Measurements from ENCODE around the gene CRYAA.
"Not testable (repeated sequence)": the region's sequence is repeated elsewhere in the genome, so short reads cannot be mapped to it uniquely, and the experiment has no call there.

The CRYAA gene

DNA sequence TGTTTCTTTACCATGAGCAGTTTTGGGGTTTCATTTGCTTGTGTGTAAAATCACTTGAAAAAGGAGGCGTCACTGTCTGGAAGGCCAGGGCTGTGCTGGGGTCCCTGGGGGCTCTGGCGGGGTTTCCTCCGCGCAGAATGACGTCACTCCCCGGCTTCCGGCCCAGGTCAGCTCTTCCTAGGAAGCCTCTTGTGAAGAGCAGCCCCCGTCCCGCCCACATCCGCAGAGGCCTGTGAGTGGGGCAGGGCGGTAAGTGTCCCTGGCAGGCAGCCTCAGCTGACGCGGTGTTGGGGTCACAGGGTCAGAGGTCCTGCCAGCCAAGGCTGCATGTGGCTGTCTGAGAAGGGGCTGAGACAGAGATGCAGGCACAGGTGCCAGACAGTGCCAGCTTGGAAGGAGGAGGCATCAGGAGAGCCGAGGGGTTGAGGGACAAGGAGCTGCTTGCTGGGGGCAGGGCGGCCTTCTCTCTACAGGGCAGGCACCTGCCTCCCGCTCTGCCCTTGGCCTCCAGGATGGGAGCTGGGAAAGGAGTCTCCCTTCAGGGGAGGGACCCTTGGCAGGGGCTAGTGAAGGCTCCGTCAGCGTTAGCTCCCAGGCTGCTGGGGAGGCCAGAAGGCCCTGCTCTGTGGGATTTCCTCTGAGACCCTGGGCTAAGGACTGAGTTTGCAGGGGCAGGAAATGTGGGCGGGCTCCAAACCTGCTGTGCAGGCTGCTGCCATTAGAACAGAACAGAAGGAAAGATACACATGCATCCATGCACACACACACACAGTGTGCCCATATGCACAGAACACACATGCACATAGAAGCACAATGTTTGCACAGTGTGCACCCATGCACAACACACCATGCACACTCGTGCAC is 8.5 kb downstream of the CRYAA start:
- not testable (repeated sequence) for FAIRE-seq

DNA sequence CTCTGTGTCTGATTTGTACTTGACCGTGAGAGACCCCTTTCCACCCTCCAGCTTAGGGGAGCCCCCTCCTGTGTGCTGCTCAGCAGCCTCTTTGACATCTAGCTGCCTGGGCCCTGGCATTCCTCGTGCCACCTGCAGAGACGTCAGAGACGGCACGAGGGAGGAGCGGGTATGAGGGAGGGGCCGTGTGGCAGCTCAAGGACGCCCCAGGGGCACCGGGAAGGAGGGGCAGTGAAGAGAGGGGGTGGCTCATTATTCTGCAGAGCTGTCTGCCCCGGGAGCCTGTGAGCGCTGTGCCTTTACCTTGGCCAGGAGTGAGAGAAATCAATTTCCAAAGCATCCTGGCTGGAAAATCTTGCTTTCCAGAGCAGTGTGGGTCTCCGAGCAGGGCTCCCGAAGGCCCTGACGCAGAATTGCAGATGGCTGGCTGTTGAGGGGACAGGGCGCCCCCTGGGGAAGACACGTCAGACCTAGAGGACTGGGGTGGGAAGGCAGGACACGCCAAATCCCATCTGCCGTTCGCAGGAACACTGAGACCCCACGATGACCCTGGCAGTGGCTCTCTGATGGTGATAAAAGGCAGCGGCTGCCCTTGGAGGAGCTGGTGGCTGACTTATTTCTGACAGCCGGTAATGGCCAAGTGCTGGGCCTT is 9.5 kb downstream of the CRYAA start:
- not testable (repeated sequence) for FAIRE-seq

DNA sequence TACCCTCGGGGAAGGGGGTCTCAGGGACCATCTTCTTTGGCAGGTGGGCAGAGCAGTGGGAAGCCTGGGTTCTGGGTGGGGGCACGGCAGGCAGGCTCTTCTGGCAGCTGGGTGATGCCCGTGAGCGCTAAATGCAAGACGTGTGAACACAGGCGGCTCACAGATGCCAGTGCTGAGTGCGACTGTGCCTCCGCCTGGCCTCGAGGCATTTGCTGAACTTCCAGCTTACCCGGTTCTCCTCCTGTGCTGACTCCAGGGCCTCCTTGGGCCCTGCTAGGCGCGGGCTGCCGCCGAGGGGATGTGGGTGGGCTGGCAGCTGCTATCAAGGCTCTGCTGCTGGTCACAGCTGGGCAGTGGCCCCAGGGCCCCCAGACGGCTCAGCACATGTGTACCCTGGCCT is 12.2 kb downstream of the CRYAA start:
- FAIRE-seq = not testable (repeated sequence)

DNA sequence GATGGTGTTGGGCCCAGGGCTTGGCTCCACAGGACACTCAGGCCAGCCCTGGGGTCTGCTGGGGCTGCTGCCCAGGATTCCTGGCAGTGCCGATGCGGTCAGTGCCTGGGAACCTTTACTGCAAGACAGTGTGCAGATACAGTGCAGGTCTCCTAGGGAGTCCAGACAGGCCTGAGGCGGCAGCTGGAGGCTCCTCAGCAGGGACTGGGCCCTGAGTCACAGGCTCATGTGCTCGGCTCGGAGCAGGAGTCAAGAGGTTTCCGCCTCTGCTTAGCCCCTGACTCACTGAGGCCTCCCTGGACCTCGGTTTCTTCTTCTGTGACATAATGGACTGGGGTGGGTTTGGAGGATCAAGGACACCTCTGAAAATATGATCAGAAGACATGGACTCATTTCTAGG is 18.5 kb downstream of the CRYAA start:
- not testable (repeated sequence) for FAIRE-seq

DNA sequence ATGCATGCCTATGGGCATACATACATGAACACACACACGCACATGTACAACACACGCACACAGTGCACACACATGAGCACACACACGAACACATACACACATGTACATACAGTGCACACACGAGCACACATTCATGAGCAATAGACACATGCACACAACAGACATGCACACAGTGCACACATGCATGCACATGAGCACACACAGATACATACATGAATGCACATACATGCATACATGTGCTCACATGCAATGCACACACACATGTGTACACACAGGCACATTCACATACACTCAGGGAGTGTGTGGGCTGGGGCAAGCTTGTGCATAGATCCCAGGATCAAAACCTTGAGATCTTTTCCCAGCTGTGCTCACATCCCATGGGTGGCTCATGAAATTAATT is 18.9 kb downstream of the CRYAA start:
- FAIRE-seq = no peak

DNA sequence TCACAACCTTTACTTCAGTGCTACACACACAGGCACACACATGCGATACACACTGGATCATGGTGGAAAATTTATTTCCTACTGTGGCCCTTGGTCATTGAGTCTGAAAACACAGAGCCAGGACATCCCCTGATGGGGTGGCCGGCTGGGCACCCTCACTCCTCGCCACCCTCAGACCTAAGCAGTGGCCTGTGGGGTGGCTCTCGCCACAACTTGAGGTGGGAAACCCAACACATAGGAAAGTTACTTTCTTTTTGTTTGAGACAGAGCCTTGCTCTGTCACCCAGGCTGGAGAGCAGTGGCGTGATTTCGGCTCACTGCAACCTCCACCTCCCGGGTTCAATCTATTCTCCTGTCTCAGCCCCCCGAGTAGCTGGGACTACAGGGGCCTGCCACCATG is 19.4 kb downstream of the CRYAA start:
- FAIRE-seq = no peak

DNA sequence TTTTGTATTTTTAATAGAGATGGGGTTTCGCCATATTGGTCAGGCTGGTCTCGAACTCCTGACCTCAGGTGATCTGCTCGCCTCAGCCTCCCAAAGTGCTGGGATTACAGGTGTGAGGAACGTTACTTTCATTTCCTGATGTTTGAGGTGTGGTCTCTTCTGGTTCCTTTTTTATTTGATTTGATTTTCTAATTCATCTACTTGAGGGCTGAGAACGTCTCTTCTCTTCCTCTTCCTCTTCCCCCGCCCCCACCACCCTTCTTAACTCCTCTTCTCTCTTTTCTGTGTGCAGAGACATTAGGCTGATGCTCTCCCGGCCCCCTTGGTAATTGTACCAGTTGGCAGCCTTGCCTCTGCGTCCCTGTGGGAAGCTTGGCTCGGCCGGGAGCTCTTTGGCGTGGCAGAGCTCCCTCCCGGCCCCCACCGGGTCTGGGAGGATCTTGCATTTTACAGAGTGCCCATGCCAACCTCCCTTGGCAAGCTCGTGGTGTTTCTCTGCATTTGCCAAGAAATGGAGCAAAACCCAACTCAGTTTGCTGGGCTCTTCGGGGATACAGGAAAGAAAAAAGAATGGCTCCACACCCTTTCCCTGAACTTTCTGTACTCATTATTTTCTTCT is 19.9 kb downstream of the CRYAA start:
- no peak for FAIRE-seq

DNA sequence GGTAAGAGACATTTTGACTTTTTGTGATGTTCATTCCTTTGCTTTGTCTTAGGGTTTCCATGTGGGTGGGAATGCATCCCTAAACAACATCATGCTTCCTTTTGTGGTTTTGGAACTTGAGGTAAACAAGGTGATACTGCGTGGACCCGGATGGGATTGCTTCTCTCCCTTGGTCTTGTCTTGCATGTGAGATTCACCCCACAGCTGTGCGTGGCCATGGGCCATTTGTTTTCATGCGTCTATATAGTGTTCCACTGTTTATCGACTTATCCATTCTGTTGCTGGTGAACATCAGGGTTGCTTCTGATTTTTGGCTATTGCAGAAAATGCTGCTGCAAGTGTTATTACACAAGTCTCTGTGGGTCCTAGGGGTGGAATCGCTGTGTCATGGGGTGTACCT is 21.1 kb downstream of the CRYAA start:
- no peak for FAIRE-seq

DNA sequence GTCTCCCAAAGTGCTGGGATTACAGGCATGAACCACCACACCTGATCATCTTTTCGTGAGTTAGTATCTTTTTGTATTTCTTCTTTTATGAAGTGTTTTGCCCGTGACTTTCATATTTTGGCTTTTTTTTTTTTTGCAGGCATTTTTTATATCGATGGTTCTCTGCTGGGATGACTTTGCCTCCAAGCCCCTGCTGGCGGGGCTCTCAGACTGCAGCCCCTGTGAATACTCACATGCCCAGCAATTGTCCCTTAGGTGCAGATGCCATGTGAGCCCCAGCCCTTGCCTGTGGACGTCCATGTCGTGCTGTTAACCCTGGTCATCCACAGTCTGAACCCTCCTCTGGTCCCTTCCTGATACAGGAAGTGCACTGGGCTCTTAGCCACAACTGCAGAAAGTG is 21.7 kb downstream of the CRYAA start:
- FAIRE-seq = no peak

DNA sequence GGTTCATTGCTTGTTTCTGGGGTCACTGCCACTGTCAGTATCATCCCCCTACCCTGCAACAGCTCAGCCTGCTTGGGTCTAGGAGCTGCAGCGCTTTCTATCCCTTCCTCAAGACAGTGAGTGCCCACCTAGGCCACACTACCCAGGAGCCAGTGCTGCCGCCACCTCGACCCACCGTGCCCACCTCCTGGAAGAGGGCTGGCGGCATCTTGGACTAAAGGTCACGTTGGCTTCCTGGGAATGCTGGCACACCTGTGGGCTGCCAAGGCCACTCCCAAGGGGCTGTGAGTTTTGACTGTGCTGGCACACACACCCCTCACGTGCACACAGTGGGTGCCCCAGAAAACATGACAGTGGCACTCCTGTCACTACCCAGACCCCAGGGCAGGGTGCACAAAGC is 22.1 kb downstream of the CRYAA start:
- FAIRE-seq = no peak

DNA sequence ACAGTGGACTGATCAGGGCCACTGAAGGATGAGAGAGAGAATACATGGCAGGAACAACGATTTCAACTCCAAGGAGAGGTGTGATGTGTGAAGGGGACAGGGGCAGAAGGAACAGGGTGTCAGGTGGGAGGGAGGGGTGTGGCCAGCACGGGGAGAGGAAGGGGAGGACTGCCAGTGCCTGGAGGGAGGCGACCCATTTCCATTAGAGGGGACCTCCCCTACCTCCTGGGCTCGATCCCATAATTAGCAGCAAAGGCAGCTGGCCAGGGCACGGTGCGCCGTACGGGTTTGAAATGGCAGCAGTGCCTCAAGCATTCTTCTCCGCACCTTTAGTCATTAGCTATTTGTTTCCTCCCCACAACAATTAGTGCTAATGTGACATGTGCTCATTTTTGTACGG is 22.7 kb downstream of the CRYAA start:
- no peak for FAIRE-seq

DNA sequence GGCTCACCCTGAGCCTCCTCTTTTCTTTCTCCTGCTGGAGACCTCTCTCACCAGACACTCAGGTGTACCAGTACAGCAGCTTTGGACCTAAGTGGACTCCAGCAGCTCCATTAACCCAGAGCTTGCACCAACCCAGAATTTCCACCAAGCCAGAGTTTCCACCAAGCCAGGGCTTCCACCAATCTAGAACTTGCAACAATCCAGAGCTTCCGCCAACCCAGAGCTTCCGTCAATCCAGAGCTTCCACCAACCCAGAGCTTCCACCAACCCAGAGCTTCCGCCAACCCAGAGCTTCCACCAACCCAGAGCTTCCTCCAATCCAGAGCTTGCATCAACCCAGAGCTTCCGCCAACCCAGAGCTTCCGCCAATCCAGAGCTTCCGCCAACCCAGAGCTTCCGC is 23.2 kb downstream of the CRYAA start:
- no peak for FAIRE-seq

DNA sequence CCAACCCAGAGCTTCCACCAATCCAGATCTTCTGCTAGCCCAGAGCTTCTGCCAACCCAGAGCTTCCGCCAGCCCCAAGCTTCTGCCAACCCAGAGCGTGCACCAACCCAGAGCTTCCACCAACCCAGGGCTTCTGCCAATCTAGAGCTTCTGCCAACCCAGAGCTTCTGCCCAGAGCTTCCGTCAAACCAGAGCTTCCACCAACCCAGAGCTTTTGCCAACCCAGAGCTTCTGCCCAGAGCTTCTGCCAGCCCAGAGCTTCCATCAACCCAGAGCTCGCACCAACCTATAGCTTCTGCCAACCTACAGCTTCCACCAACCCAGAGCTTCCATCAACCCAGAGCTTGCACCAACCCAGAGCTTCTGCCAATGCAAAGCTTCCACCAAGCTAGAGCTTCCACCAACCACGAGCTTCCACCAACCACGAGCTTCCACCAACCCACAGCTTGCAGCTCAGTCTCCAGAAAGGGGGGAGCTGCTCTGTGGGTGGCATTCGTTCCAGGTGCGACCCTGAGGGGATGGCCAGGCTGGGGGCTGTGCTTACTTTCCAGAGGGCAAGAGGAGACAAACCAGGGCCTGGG is 23.8 kb downstream of the CRYAA start:
- FAIRE-seq = no peak

DNA sequence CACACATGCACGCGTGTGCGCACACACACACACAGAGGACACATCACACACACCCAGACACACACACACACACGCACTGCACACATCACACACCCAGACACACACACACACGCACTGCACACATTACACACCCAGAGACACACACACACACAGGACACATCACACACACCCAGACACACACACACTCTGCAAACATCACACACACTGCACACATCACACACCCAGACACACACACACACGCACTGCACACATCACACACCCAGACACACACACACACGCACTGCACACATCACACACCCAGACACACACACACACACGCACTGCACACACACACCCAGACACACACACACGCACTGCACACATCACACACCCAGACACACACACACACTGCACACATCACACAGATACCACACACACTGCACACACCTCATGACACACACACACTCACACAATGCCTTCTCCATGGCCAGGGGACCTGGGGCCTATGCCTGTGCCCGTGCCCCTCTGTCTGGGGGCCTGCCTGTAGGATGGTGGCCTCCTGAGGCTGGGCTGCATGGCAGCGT is 24.4 kb downstream of the CRYAA start:
- no peak for FAIRE-seq

DNA sequence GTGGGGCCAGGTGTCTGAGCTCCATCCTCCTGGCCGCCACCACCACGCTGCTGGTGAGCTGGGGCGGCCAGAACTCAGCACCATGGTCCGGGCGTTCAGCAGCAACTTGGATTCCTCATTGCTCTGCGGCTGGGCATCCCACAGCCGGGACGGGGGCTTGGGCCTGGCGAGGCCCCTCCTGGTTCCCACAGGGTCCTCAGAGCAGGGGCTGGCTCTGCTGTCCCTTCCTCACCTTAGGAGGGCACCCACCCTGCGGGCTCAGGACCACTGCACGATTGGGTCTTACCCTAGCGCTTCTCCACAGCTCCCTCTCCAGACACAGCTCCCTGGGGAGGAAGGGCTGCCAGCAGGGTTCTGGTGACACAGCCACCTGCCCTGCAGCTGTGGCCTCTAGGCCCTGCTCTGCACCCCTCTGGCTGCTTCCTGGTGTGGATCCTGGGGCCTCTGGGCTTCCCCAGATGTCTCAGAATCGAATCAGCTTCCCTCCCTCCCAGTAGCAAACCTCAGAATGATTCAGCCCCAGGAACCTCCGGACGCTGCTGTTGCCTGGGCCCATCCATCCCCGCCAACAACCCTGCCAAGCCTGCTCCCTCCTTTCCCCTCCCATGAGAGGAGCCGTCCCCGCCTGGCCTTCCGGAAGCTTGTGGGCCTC is 25.0 kb downstream of the CRYAA start:
- FAIRE-seq = no peak

DNA sequence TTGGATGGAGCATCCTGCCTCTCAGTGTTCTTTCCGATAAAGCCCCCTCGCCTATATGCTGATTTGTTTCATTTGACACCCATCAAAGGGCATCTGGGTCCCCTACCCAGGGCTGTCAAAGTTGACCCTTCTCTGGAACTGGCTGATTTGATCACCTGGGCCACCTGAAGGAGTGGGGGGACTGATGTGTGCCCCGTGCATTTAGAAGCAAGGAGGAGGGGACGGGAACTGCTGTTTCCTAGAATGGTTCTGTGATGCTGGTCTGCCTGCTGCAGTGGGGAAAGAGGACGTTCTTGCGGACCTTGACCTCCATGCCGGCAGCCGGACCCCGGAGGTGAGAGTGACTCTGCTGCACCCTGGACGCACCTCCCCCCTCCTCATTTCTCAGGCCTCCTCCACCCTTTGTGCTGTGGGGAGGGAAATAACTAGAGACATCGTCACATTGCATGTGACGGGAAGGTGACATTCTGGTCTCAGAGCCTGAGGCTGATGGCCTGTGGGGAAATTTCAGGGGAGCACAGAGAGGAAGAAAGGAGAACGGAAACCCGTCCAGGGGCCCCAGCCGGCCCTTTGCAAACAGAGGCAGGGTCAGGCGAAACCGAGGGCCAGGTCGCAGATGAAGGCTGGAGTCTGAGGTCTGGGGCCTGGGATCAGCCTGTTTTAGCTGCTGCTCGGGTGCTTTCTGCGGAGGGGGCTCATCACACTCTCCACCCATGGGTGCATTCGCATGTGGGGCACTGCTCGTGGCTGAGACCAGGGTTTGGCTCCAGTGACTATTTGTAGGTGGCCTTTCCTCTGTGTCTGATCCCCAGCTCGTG is 25.7 kb downstream of the CRYAA start:
- no peak for FAIRE-seq

DNA sequence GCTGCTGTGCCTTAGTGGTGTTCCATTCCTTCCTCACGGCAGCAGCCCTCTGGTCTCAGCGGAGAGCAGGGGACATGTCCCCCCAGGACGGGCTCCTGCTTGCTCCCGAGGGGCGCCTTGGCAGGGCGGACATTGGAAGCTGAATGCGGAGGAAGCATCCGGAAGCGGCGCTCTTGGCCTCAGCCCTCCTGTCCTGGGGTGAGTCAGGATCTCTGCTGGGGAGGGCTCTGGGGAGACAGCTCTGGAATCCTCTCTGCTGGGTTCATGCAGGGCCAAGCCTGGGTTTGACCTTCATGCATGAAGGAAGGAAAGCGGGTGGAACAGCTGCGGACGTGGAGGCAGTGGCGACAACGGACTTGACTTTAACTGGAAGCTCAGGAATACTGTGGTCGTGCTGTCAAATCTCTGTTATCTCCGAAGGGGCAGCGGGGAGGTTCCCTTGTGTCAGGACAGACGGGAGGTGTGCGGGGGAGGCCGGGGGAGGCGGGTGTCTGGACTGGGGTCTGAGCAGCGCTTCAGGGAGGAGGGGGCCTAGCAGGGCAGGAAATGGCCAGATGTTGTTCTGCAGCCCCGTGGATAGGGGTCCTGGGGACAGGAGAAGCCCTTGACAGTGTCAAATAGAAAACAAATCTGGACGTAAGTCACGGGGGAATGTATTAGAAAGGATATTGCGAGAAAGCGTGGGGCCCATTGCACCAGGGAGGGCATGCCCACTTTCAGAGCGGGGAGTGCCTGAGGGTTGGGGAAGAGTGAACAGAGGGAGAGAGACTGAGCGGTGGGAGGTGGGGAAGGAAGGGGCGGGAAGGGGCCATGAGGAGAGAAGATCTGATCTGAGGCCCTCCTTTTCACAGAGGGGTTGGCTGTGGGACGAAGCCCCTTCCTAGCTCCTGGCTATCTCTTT is 26.6 kb downstream of the CRYAA start:
- no peak for FAIRE-seq

DNA sequence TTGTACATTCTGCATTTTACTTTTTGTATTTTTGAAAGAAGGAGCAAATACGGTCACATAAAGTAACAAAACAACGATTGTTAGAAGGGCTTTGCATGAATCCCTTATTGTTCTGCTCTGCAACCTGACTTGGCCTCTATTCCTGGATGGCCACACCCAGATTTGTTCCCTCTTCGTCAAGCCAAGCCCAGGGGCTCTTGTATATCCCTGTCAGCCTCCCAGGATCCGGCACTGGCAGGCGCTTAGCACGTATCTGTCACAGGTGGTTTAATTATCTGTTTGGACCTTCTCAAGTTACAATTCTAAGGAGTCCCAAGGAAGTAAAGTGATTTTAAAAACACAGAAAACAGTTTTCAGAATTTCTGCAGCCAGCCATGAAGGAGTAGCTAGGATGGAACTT is 28.0 kb downstream of the CRYAA start:
- FAIRE-seq = no peak

DNA sequence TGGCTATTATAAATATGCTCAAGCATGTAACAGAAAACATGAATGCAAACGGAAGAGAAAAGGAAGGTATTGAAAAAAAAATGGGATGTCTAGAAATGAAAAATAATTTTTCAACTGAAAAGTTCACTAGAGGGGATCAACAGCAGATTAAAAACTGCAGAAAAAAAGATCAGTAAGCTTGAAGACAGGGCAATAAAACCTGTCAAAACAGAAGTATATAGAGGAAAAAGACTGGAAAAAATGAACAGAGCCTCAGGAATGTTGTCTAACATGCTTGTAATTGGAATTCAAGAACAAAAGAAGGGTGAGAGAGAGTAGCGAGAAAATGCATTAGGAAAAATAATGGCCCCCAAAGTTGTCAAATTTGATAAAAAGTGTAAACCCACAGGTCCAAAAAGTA is 29.6 kb downstream of the CRYAA start:
- FAIRE-seq = no peak

DNA sequence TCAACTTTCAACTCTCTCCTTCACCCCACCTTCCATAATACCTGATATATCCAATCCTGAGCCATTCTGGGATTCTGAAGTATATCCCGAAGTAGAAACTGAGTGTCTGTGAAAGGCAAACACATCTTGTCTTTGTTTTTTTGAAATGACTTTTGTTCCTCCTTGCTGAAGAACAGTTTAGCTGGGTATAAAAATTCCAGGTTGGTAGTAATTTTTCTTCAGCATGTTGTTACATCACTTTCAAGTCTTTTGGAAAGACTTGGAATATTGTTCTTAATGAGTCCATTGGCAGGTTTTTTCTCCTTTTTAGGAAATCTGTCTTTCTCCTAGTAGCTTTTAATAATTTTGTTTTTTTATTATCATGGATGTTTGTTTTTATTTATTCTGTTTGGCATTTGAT is 32.7 kb downstream of the CRYAA start:
- FAIRE-seq = no peak

DNA sequence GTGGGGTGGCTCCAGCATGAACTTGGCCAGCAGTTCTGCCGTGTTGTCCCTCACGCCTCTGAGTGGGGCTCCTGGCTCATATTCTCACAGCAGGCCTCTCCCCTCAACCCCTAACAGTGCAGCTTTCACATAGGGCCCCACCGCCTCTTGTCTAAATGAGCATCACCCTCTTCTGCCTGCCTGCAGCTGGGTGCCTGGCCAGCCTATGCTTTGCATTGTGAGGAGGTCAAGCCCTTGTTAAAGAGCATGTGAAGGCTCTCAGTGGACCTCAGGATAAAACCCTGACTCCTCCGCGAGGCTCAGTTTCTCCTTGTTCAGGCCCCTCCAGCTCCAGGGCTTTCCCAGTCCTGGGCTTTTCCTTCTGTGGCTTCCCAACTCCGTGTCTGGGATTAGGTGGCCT is 34.8 kb downstream of the CRYAA start:
- FAIRE-seq = no peak
